ENCODE data around the gene SPRY4. TPM values are rescaled to one million over a fixed set of nuclear protein-coding genes. Genes with fewer than 3 reads are reported as not detected.

Gene SPRY4
- total RNA-seq, 1 donor from 2014 or later, result 8.3 TPM

DNA sequence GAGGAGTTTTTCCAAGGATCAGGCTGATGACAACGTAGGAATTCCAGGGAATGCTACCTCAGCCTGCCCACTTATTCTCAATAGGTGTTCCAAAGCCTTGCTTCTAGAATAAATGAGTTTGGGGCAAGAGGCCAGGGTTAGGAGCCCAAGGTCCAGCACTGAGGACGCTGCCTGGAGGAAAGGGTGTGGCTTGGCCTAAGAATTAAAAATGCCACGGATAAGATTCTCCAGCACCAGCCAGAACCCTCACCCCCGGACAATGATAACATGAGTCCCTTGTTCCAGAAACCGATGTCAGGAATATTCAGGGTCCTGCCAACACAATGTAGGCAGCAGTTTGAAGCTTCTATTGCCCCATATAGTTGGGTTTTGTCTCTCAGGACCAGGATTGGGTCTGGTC lies 7.6 kb downstream of the SPRY4 start:
- Mint-ChIP-seq H3K4me1 (ENCODE audit: low read depth) (peaks cover 42% of the 10 kb centered on the region), H3K27me3 (ENCODE audit: low read depth) (no peaks in the 10 kb centered on the region), H3K27ac (ENCODE audit: unreplicated experiment) (no peak overlapping the region), H3K9me3 (ENCODE audit: low read depth) (no peaks in the 10 kb centered on the region), H3K36me3 (ENCODE audit: low read depth) (peaks cover 9% of the 10 kb centered on the region), H3K4me3 (ENCODE audit: unreplicated experiment) (no peak overlapping the region)
- TF ChIP-seq, protein P1, sequence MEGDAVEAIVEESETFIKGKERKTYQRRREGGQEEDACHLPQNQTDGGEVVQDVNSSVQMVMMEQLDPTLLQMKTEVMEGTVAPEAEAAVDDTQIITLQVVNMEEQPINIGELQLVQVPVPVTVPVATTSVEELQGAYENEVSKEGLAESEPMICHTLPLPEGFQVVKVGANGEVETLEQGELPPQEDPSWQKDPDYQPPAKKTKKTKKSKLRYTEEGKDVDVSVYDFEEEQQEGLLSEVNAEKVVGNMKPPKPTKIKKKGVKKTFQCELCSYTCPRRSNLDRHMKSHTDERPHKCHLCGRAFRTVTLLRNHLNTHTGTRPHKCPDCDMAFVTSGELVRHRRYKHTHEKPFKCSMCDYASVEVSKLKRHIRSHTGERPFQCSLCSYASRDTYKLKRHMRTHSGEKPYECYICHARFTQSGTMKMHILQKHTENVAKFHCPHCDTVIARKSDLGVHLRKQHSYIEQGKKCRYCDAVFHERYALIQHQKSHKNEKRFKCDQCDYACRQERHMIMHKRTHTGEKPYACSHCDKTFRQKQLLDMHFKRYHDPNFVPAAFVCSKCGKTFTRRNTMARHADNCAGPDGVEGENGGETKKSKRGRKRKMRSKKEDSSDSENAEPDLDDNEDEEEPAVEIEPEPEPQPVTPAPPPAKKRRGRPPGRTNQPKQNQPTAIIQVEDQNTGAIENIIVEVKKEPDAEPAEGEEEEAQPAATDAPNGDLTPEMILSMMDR (IDR thresholded peaks at IDR 0.05), result no peak
- no peak for DNase-seq (ENCODE audit: low spot score)

DNA sequence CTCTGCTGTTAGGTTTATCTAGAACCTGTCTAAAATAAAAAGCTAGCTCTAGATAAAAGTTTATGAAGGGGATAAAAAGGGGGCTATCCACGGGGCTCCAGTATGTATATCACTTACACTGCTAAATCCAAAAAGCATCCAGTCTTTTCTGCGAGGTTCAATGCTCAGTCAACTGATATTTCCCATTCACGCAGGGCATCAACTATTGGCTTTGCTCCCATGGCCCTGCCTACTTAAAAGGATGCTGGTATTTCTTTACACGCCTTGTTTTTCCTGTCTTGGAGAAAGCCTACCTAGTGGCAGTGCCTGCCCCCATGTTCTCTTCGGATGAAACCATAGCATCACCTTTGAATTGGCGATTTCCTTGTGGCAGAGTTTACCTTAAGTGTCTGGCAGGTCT lies 8.1 kb downstream of the SPRY4 start:
- H3K4me3 Mint-ChIP-seq (ENCODE audit: unreplicated experiment), result no peak overlapping the region
- no peak for DNase-seq (ENCODE audit: low spot score)
- H3K36me3 Mint-ChIP-seq (ENCODE audit: low read depth), result peaks cover 9% of the 10 kb centered on the region
- no peak overlapping the region for H3K27ac Mint-ChIP-seq (ENCODE audit: unreplicated experiment)
- H3K9me3 Mint-ChIP-seq (ENCODE audit: low read depth), result no peaks in the 10 kb centered on the region
- H3K27me3 Mint-ChIP-seq (ENCODE audit: low read depth), result no peaks in the 10 kb centered on the region
- TF ChIP-seq, protein P1 (IDR thresholded peaks at IDR 0.05), result no peak
- H3K4me1 Mint-ChIP-seq (ENCODE audit: low read depth), result peaks cover 38% of the 10 kb centered on the region

DNA sequence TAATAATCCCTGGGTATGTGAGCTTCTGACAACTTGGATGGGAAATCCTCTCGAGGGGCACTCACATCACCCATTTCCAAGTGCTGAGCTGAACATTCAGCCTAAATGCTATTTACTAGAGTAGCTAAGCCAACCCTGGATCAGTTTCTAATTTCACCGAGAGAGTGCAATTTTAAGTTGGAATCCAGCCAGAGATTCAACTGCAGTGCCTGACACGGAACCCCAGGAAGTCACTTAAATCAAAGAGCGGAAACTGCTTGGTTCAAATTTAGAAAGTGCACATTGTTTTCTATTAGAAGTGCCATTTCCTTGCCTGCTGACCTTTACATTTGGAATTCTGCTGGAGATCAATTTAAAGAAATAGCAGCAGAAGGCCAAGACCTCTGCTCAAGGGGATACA lies 8.8 kb downstream of the SPRY4 start:
- H3K27me3 Mint-ChIP-seq (ENCODE audit: low read depth), result no peaks in the 10 kb centered on the region
- H3K36me3 Mint-ChIP-seq (ENCODE audit: low read depth), result peaks cover 11% of the 10 kb centered on the region
- H3K4me1 Mint-ChIP-seq (ENCODE audit: low read depth), result peaks cover 32% of the 10 kb centered on the region
- TF ChIP-seq, protein P1 (IDR thresholded peaks at IDR 0.05), result no peak
- H3K4me3 Mint-ChIP-seq (ENCODE audit: unreplicated experiment), result no peak overlapping the region
- peak overlapping the region; percentile 27 for H3K27ac Mint-ChIP-seq (ENCODE audit: unreplicated experiment)
- no peak for DNase-seq (ENCODE audit: low spot score)
- no peaks in the 10 kb centered on the region for H3K9me3 Mint-ChIP-seq (ENCODE audit: low read depth)

DNA sequence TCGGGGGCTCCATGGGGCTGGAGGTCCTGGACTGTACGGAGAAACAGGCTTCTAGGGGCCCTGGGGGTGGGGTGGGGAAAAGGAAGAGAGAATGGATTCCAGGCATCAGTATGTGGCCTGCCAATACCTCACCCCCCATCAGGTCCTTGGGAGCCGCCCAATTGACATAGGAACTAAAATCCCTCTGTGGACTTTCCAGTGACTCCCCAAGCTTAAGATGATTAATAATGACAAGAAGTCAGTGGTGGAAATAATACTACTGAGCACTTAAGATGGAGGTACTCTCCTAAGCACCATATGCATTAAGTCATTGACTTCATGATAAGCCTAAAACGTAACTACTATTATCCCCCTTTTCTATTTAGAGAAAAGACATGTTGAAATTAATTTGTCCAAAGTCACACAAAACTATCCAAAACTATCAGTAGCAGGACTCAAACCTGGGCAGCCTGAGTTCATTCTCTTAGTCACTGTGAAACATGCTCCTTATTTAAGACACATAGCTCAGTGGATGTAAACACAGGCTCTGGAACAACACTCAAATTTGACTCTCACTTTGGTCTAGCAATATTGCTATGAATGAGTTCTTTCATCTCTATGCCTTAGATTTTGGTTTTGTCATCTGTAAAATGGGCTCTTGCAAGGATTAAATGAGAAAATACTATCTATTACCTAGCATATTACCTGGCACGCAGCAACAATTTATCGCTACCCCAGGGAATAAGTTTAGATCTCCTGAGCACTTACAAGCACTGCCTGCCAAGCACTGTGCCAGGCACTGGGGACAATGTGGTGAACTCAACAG lies 9.5 kb downstream of the SPRY4 start:
- Mint-ChIP-seq H3K4me1 (ENCODE audit: low read depth) (peaks cover 25% of the 10 kb centered on the region), H3K9me3 (ENCODE audit: low read depth) (no peaks in the 10 kb centered on the region), H3K27me3 (ENCODE audit: low read depth) (no peaks in the 10 kb centered on the region), H3K4me3 (ENCODE audit: unreplicated experiment) (no peak overlapping the region), H3K36me3 (ENCODE audit: low read depth) (peaks cover 15% of the 10 kb centered on the region), H3K27ac (ENCODE audit: unreplicated experiment) (no peak overlapping the region)
- TF ChIP-seq, protein P1 (IDR thresholded peaks at IDR 0.05), result no peak
- DNase-seq (ENCODE audit: low spot score), result no peak

DNA sequence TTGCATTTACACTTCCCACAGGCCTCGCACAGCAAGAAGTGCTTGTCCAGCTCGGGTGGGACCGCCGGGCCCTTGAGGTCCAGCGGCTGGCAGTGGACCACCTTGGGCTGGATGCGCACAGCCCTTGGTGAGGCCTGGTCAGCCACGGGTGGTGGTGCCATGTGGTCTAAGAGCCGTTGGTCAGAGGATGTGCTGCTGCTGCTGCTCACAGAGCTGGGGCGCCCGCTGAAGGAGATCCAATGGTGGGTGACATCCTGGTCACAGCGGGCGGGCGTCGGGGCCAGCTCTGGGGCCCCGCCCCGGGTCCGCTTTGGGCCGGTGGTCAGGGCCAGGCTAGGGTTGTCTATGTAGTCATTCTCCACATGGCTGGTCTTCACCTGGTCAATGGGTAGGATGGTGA lies 10.2 kb downstream of the SPRY4 start:
- TF ChIP-seq, protein P1 (IDR thresholded peaks at IDR 0.05), result no peak
- Mint-ChIP-seq H3K27me3 (ENCODE audit: low read depth) (no peaks in the 10 kb centered on the region), H3K36me3 (ENCODE audit: low read depth) (peaks cover 15% of the 10 kb centered on the region), H3K9me3 (ENCODE audit: low read depth) (no peaks in the 10 kb centered on the region), H3K4me1 (ENCODE audit: low read depth) (peaks cover 21% of the 10 kb centered on the region), H3K27ac (ENCODE audit: unreplicated experiment) (no peak overlapping the region), H3K4me3 (ENCODE audit: unreplicated experiment) (no peak overlapping the region)
- no peak for DNase-seq (ENCODE audit: low spot score)

Measured in chondrocyte (in vitro differentiated cells).